HG02840 (cell line): ENCODE results near the gene TMEM108.

Experiments
- ATAC-seq: cut with Tn5 transposase; IDR thresholded peaks from one replicate; pipeline ENCODE4 v1.9.1; 2021; ENCODE audit warnings: mild to moderate bottlenecking, moderate library complexity, moderate number of reproducible peaks; ENCODE audit not compliant: unreplicated experiment, low FRiP score

The TMEM108 gene

GRCh38 chr3:133159498-133160475, 121.6 kb downstream of the TMEM108 start:
- no peak for ATAC-seq

GRCh38 chr3:133161656-133162055, 123.5 kb downstream of the TMEM108 start:
- no peak for ATAC-seq

- ATAC-seq = no peak
Observed at GRCh38 chr3:133162265-133162664, 124.1 kb downstream of the TMEM108 start.

GRCh38 chr3:133162670-133163305, 124.6 kb downstream of the TMEM108 start:
- ATAC-seq = no peak

- no peak for ATAC-seq
Observed at GRCh38 chr3:133167340-133168024, 129.3 kb downstream of the TMEM108 start.

- ATAC-seq = no peak
Observed at GRCh38 chr3:133168025-133168401, 129.8 kb downstream of the TMEM108 start.

- ATAC-seq = no peak
Observed at GRCh38 chr3:133169331-133170068, 131.3 kb downstream of the TMEM108 start.

- ATAC-seq = no peak
Observed at GRCh38 chr3:133171831-133172230, 133.6 kb downstream of the TMEM108 start.

- no peak for ATAC-seq
Observed at GRCh38 chr3:133181392-133182150, 143.4 kb downstream of the TMEM108 start.

GRCh38 chr3:133187870-133188379, 149.7 kb downstream of the TMEM108 start:
- no peak for ATAC-seq

GRCh38 chr3:133188996-133189395, 150.8 kb downstream of the TMEM108 start:
- ATAC-seq = no peak

- ATAC-seq = no peak
Observed at GRCh38 chr3:133189893-133190292, 151.7 kb downstream of the TMEM108 start.

- ATAC-seq = no peak
Observed at GRCh38 chr3:133191818-133192217, 153.6 kb downstream of the TMEM108 start.

- ATAC-seq = no peak
Observed at GRCh38 chr3:133192363-133192945, 154.3 kb downstream of the TMEM108 start.

- no peak for ATAC-seq
Observed at GRCh38 chr3:133192967-133193366, 154.8 kb downstream of the TMEM108 start.

GRCh38 chr3:133196527-133196926, 158.3 kb downstream of the TMEM108 start:
- no peak for ATAC-seq

- ATAC-seq = no peak
Observed at GRCh38 chr3:133197619-133198018, 159.4 kb downstream of the TMEM108 start.

- no peak for ATAC-seq
Observed at GRCh38 chr3:133206921-133207320, 168.7 kb downstream of the TMEM108 start.

GRCh38 chr3:133208184-133208583, 170.0 kb downstream of the TMEM108 start:
- no peak for ATAC-seq
